Activated CD4-positive, CD25-positive, alpha-beta regulatory T cell treated with anti-CD3 and anti-CD28 coated beads, Interleukin-2, amount 50 U/mL, for 16 hours (primary cell): ENCODE data around the gene TIFAB.

ENCODE experiments used
- DNase-seq: peaks from one replicate; pipeline ENCODE4 v3.0.0-alpha.2; 2020; ENCODE audit warnings: low read depth, low spot score

The TIFAB gene

DNA sequence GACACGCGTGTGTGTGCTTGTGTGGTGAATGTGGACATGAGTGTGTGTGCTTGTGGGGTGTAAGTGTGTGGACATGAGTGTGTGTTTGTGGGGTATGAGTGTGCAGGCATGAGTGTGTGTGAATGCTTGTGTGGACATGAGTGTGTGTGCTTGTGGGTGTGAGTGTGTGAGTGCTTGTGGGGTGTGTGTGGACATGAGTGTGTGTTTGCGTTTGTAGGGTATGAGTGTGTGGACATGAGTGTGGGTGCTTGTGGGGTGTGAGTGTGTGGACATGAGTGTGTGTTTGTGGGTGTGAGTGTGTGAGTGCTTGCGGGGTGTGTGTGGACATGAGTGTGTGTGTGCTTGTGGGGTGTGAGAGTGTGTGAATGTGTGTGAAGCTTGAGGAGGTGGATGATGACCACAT lies 29.8 kb upstream of the TIFAB start:
- no peak for DNase-seq

DNA sequence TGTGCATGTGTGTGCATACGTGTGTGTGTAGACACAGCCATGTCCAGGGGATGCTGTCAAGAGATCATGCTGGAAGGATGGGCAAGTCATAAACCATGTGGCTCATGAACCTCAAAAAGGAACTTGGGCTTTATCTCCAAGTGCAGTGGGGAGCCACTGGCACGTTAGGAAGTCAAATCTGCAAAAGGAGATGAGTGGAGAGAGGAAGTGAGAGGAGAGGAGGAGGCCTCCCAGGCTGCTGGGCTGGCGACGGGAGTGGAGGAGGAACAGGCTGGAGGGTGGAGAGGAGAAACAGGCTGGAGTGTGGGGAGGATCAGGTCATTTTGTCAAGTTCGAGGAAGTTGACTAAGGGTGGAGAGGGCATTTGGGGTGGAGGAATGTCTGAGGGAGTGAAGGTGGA lies 29.2 kb upstream of the TIFAB start:
- no peak for DNase-seq

GRCh38 chr5:135480511-135480910 lies 28.4 kb upstream of the TIFAB start:
- DNase-seq = no peak

DNA sequence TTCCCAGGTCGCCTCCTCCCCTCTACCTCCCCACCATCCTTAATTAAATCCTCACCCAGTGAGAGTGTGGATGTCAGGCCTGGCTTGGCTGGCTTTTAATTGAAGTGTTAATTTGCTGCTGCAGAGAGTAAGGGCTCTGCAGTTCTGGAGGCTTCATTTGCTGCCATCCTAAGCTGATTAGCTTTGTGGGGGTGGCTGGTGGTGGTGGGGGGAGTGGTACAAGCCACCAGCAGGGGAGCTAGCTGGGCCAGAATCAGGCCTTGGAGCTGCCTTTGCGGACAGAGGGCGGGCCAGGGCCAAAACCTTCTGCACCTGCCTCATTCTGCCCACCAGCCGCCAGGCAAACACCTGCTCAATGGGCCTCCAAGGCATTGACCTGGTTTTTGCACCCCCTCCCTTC lies 26.8 kb upstream of the TIFAB start:
- DNase-seq = no peak

- DNase-seq = no peak
Measured at GRCh38 chr5:135477613-135478066, 25.5 kb upstream of the TIFAB start.

DNA sequence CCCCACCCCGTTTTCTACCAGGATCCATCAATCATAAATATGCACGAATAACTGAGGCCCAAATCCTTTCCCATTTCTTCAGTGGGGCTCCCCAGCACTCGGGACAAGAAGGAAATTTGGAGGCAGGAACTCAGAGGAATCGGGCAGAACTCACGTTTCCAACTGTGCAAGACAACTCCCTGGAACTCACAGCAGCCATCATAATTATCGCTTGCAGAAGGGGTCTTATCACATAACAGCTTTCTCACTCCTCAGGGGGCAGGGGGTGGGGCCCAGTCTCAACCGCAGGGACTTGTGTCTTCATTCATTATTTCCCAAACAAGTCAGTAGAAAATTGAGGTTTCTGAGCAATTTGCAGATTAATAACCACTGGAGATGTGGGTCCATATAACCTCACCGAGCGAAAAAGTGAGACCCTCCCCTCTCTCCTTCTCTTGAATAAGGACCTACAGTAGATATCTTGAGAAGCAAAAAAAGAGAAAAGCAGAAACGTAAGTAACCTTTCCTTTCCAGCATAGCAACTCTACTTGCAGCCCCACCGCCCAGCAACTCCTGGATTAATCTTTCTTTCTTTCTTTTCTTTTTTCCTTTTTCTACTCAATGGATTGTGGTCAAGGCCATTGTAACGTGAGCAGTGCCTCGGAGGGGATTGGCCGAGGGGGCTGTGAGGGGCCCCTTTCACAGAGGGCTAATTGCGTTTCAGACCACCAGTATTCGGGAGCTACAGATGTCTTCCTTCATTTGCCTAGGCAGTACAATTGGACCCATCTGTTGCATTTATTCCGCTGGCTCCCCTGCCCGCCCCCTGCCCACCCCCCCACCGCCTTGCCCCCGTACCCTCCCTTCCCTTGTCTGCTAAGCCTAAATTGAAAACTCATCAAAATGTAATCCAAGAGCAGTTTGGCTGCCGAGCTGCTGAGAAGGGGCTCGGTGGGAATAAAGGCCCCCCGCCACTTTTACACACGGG lies 24.7 kb upstream of the TIFAB start:
- no peak for DNase-seq

- DNase-seq = no peak
Measured at GRCh38 chr5:135473956-135474670, 22.0 kb upstream of the TIFAB start.

DNA sequence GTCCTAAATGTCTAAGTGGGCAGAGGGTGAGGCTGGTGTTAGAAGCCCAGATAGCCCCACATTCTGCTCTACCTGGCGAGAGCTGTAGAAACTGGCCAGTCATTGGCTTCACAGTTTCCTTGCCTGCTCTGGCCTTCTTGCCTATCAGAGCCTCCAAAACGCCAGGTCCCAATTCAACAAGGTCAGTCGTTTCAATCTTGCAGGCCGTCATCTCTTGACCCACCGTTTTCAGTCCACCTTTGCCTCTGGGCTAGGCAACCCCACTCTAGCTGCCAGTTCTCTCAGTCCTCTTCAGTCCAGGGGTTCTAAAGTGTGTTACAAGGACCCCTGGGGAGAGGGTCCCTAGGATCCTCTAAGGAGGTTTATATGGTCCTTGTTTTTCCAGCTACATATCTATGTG lies 20.0 kb upstream of the TIFAB start:
- DNase-seq = no peak

DNA sequence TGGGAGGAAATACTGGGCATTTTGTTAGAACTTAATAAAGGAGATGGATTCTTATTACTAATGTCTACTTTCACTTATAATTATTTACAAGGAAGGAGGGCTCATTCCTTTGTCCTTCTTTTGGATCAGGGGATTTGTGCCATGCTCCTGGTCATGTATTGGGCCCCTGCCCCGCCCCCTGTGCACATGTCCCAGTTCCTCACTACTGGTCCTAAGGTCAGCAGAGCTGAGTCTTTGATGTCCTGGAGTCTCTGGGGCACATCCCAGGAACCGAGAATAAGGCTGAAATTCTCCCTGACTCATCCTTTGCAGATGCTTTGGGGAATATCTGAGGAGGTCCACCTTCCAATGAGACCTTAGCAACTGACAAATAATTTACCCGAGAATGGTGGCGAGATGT lies 19.6 kb upstream of the TIFAB start:
- no peak for DNase-seq

DNA sequence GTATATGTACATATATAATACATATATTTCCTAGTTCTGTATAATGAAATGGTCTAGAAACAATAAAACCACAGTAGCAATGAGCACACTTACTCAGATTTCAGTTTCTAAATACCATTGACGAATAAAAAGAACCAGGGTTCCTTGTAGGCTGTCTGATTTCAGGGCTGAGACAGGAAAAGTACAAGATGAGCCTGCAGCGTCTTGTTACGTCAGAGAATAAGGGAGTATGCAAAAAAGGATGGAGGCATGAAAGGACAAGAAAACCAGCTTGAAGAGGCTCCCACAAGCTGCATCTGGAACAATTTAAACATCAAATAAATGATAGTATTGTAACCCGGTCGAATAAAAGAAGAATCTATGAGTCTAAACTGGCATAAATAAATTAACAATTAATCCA lies 17.8 kb upstream of the TIFAB start:
- DNase-seq = no peak

DNA sequence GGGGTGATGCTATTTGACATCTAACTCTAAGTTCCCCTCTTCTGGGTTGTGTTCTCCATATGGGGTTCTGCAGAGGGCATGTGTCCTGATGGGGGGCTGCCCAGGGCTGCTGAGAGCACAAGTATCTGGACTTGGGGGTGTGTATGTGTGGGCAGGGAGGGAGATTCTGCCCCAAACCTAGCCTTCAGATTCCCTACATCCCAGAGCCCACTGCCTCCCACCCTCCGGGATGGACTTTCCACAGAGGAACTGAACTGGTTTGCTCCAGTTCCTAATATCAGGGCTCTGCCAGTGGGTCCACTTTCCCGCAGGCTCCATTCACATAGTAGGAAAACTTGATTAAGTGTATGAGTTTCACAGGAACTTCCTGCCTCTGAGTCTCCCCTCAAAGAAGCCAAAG lies 16.4 kb upstream of the TIFAB start:
- DNase-seq = no peak

GRCh38 chr5:135467871-135468485 lies 15.8 kb upstream of the TIFAB start:
- DNase-seq = no peak

DNA sequence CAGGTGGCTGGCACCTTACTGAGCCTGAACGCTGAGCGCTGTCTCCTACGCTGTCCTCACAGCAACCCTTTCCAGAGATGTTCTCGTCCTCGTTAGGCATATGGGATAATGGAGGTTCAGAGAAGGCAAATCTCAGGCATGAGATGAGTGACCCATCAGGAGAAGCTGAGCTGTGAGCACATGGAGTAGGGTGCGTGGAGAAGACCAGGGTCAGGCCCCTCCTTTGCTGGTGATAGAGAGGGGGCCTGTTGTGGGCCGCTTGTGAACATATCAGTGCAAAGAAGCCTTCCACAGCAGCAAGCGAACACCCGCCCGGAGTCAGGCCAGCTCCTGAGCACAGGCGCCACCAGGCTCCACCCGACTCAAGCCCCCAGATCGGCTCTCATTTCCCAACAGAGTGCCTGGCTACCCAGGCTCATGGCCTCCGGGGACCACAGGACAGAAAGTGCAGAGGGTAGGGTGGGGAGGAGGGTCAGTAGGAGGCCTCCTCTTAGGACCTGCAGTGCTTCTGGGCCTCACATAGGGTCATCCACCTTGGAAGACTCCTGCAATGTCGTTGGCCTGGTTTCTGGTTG lies 15.0 kb upstream of the TIFAB start:
- DNase-seq = no peak

GRCh38 chr5:135466178-135467050 lies 14.3 kb upstream of the TIFAB start:
- DNase-seq = peak; percentile 21

DNA sequence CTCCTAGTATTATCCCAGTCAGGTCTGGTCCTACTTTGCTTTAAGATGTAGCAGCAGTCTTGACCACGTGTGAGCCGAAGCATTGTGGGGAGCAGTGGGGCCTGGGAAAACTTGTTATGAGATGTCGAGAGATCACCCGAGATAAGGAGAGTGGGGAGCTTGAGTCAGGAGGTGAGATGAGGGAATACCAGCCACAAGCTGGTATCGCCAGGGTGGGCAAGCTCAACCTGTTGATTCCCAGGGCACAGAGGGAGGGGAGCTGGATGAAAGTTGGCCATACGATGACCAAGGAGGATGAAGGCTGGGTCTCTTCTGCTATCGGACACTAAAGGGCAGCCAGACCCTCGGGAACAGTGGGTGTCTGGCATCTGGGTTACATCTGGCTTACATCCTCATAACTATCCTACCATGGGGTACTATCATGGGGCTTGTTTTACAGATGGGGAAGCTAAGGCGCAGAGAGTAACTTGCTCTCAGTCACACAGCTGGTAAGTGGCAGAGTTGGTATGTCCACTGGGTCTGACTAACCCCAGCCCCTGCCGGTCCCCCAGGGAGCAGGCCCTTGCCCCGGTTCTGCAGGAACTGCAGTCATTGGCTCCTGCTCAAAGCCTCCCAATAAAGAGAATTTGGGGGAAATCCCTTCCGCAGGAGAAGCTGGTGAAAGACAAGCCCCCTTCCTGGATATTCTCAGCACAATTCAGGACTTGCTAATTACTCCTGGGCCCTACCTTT lies 13.4 kb upstream of the TIFAB start:
- DNase-seq = no peak

GRCh38 chr5:135462304-135462703 lies 10.2 kb upstream of the TIFAB start:
- DNase-seq = no peak

- DNase-seq = no peak
Measured at GRCh38 chr5:135461481-135462151, 9.5 kb upstream of the TIFAB start.

DNA sequence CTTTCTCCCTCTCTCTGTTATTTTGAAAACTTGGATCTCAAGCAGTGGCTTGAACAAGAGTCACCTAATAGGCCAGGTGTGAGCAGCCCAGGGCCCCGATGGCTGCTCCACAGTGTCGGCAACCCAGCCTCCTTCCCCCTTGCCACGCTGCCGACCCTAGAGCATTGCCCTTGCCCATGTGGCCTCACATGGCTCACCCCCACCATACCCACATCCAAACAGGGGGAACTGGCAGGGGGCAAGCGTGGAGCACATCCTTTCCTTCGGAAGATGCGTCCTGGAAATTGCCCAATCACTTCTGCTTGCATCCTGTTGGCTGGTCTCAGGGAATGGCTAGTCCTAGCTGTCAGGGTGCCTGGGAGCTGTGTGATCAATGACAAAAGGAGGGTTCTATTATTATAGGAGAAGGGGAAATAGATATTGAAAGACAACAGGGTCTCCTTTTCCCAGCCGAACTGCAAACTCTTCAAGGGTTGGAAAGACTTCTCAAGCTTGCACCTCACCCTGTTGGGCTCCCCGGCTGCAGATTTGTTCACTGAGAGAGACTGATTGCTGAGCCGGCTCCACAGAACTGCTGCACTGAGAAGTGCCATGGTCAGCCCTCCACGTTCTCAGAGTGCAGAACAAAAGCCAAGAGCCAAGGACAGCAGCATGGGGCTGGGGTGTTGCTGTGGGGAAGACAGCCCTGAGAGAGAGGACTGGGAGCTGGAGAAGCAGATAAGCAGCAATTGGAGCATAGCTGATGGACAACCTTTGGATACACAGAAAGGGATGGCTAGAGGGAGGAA lies 8.3 kb upstream of the TIFAB start:
- DNase-seq = no peak

- DNase-seq = no peak
Measured at GRCh38 chr5:135458921-135459331, 6.8 kb upstream of the TIFAB start.
